ENCODE measurements around the gene PACRGL. TPM values are rescaled to one million over a fixed set of nuclear protein-coding genes. Genes with fewer than 3 reads are reported as not detected.

Gene PACRGL
- total and polyA plus RNA-seq, 10 of the 15 experiments (the other 5 are each of a cell fraction or from before 2014, with no cell fraction given) = 1.7 to 17.2 (median 7.3) TPM

DNA sequence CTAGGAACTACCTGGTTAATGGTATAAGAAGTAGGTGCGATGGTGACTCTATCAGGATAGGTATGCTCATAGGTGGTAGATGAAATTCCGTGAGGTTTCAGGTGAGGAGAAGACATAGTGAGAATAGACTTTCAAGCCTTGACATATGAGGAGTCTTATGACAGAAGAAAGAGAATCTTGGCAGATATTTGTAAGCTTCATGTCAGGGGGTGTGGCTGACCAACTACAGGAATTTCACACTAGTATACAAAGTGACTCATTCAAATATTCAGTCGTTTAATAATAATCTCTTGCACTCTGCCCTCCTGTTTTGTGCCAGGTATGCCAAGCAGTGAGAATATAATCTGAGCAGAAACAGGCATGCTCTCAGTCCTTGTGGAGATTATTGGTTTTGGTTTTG is 22.8 kb downstream of the PACRGL start (continued):
- TF ChIP-seq, protein P1, sequence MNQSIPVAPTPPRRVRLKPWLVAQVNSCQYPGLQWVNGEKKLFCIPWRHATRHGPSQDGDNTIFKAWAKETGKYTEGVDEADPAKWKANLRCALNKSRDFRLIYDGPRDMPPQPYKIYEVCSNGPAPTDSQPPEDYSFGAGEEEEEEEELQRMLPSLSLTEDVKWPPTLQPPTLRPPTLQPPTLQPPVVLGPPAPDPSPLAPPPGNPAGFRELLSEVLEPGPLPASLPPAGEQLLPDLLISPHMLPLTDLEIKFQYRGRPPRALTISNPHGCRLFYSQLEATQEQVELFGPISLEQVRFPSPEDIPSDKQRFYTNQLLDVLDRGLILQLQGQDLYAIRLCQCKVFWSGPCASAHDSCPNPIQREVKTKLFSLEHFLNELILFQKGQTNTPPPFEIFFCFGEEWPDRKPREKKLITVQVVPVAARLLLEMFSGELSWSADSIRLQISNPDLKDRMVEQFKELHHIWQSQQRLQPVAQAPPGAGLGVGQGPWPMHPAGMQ (IDR thresholded peaks at IDR 0.05; ENCODE audit: borderline replicate concordance) = no peak
- TF ChIP-seq, protein P2, sequence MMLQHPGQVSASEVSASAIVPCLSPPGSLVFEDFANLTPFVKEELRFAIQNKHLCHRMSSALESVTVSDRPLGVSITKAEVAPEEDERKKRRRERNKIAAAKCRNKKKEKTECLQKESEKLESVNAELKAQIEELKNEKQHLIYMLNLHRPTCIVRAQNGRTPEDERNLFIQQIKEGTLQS (IDR thresholded peaks at IDR 0.05; ENCODE audit: borderline replicate concordance, extremely low read depth, low read depth, low read length) = no peak
- TF ChIP-seq MTA3 (IDR thresholded peaks at IDR 0.05; ENCODE audit: borderline replicate concordance, low read length) = no peak

- 96% methylated on average over 3 of the region's 3 CpGs for WGBS (ENCODE audit: insufficient coverage, insufficient replicate concordance, low lambda C conversion rate, missing lambda C conversion rate)
- DNase-seq (ENCODE audit: low read depth, low spot score) = no peak
- H3K4me3 ChIP-seq = no peak overlapping the region
- ATAC-seq = no peak
- no peak for TF ChIP-seq RELB (IDR thresholded peaks at IDR 0.05; ENCODE audit: low read depth)
- no peak for TF ChIP-seq HDAC2 (IDR thresholded peaks at IDR 0.05)
- no peak for TF ChIP-seq TCF12 (IDR thresholded peaks at IDR 0.05; ENCODE audit: low read depth, low read length)
- TF ChIP-seq EP300 (IDR thresholded peaks at IDR 0.05; ENCODE audit: borderline replicate concordance in 1 of 2, control insufficient read depth in 1 of 2, low read depth in 2 of 2, low read length in 2 of 2) = no peak
- no peak for TF ChIP-seq FOXM1 (IDR thresholded peaks at IDR 0.05; ENCODE audit: low read depth, low read length)
- no peak for TF ChIP-seq MYC (IDR thresholded peaks at IDR 0.05; ENCODE audit: insufficient read depth, insufficient read length, insufficient replicate concordance, low read length, severe bottlenecking)
- no peak for TF ChIP-seq HDAC6 (IDR thresholded peaks at IDR 0.05; ENCODE audit: unreplicated experiment)
- no peak for TF ChIP-seq ZSCAN29 (IDR thresholded peaks at IDR 0.05)
- ChIA-PET POLR2A (no interaction called here), SMC1A (ENCODE audit: uncharacterized antibody, unreplicated experiment) (no interaction called here), CTCF (interaction anchor here (0.6 kb wide), 1 partner anchor 203 kb away, joined by 3 read pairs; no protein-coding TSS in a partner anchor), RAD21 (ENCODE audit: unreplicated experiment) (no interaction called here)
- H4K20me1 ChIP-seq (ENCODE audit: control insufficient read depth, insufficient read depth) = no peaks in the 10 kb centered on the region
- no peak overlapping the region for H3K27ac ChIP-seq (ENCODE audit: control insufficient read depth, insufficient read depth)
- H3K36me3 ChIP-seq (ENCODE audit: control insufficient read depth in 2 of 2, insufficient read depth in 2 of 2, low read length in 1 of 2) = no peaks in the 10 kb centered on the region; a peak in 2 of 4 replicates
- H3K79me2 ChIP-seq (ENCODE audit: control insufficient read depth, insufficient read depth, low read length) = no peaks in the 10 kb centered on the region
- H3K27me3 ChIP-seq (replicated peaks in 1 of 2; ENCODE audit: control insufficient read depth in 2 of 2, insufficient read depth in 2 of 2, low read length in 1 of 2) = no peaks in the 10 kb centered on the region
- H3K4me2 ChIP-seq (ENCODE audit: control insufficient read depth, insufficient read depth) = no peak overlapping the region
- H2AFZ ChIP-seq (ENCODE audit: control insufficient read depth, low read depth, low read length) = no peak overlapping the region
- in situ Hi-C loops (cut with MboI) (no loop called here), intact Hi-C loops (cut with micrococcal nuclease; ENCODE audit: unreplicated experiment) (no loop called here)
- no peak overlapping the region for H3K9ac ChIP-seq (ENCODE audit: control insufficient read depth, insufficient read depth, low read length)
- BruUV-seq (replicated peaks) = no TSS peak
- no peak for FAIRE-seq
- no peaks in the 10 kb centered on the region for H3K4me1 ChIP-seq (ENCODE audit: control insufficient read depth, insufficient read depth, low read length)
- H3K9me3 ChIP-seq (replicated peaks; ENCODE audit: control insufficient read depth, insufficient read depth, low read length) = no peaks in the 10 kb centered on the region; the same call in 2 of the 3 replicates
Measured at GRCh38 chr4:20723463-20723862, 23.2 kb downstream of the PACRGL start.
